Thyroid gland (tissue), 4 donors: Measurements from ENCODE around the gene NAA15.

Experiments used
- CTCF ChIP-seq, 6 experiments: fragments of 200-600 bp in 3 of 6; fragments of 450-650 bp in 3 of 6; sonication (generic) in 3 of 6; IDR thresholded peaks; one replicate each; pipeline ENCODE4 v1.5.1; 2016 to 2019; ENCODE audit warnings: antibody characterized with exemption in 6 of 6, mild to moderate bottlenecking in 2 of 6, inconsistent platforms in 1 of 6, moderate library complexity in 1 of 6
- POLR2A ChIP-seq, 2 donors: fragments of 450-650 bp; IDR thresholded peaks; one replicate each; pipeline ENCODE4 v1.6.1; 2017; ENCODE audit warnings: antibody characterized with exemption in 2 of 2, mild to moderate bottlenecking in 2 of 2, moderate library complexity in 1 of 2

GRCh38 chr4:139319571-139319970 is 18.3 kb downstream of the NAA15 start:
- TF ChIP-seq CTCF (IDR thresholded peaks at IDR 0.05) (no peak), POLR2A (IDR thresholded peaks at IDR 0.05) (no peak)
